Femur (tissue), 1 donor: ENCODE measurements around the gene FYN.

ENCODE experiments used
- DNase-seq: peaks from one replicate; pipeline ENCODE4 v3.0.0-alpha.2; 2017

The FYN gene

DNA sequence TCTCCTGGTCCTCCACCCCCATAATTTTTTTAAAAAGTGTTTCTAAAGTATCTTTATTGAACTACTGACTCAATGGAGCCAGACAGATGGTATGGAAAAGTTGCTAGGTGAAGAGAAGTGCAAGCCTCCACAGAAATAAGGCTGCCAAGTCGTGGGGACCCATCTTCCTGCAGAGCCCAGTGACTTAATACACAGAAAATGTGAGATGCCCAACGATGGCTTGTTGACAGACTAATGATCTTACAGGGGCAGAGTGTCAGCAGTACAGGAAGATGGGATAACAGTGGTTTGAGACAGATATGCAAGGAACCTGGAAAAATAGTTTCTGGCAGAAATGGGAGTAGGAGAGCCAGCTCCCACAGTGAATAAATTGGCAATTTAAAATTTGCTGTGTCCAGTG is 43.3 kb downstream of the FYN start:
- DNase-seq, result no peak

DNA sequence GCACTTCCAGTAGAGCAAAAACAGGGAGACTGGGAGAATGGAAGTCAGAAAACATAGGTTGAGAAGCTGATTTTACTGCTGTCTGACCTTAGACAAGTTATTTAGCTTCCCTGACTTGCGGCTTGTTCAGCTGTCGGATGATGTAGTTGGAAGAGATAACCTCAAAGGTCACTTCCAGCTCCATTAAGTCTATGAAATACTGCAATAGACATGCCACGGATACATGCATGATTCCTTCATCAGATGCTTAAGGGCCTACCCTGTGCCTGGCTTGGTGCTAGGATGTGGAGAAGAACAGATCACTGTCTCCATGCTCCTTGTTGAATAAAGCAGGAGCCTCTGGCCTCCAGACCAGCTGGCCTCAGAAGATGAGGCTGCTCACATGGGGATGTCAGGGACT is 43.7 kb downstream of the FYN start:
- DNase-seq, result no peak

DNA sequence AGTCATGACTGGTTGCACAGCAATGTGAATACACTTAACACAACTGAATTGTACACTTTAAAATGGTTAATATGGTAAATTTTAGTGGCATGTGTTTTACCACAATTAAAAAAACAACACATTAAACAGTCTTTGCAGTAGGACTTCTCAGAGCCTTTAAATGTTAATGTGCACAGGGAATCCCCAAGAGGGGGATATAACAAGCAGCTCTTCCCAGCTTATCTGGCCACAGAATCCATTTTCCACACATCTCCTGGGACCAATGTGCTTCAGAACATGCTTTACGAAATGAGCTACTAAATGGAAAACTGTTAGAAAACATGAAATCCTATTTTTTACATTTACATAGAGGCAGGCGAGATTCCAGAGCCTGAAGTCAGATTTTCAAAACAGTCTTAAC is 44.4 kb downstream of the FYN start:
- DNase-seq, result no peak

DNA sequence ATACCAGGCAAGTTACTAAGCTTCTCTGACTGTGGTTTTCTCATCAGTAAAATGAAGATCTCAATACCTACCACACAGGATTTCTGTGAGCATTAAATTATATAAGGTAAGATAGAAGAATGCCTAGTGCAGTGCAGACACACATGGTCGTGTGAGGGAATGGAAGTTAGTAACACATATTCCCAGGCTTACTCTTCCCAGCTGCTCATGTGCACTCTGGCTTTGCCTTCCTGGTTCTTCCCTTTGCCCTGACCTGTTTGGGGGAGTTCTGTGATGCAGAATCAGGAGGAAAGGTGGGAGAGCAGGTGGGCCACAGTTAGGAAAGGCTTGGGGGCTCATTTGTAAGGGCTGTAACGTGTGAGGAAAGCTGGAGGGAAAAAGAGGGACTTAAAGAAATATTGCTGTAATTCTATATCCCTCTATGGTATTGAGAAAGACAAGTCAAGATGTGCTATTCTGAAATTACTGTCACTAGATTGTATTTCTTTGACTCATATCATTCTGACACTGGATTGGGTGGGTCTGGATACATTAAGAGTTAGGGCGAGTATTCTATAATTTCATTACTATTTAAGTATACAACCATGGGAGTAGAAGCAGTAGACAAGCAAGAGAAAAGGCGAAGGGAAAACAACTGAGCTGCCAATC is 47.7 kb downstream of the FYN start:
- DNase-seq, result no peak

DNA sequence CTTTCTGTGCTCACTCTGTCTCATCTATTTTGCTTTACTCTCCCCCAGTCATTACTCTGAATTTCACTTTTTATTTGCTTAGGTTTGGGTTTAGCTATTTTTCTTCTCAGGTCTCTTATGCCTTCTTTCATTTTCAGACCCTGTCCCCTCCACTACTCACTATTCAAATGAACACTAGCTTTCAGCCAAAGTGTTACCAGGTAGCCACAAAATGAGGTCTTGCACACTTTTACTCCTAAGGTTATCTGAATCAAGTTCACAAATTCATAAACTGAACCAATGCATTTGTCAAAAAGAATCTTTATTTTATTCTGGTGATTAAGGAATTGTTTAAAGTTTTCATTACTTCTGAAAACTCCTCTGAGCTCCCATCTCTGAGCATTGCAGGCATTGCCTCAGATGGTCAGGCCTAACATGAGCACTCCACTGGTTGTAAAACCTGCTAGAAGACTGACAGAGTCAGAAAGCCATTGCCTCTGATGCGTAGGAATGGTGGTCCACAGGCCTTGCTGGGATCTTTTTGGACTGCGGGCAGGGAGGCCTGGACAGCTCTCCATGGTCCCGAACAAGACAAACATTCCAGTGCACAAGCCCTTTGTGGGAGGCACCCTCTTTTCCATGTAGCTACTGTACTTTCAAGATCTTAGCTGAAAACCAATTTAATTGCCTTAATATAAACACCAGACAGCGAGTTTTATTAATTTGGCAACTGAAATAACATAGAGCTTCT is 48.5 kb downstream of the FYN start:
- DNase-seq, result no peak

DNA sequence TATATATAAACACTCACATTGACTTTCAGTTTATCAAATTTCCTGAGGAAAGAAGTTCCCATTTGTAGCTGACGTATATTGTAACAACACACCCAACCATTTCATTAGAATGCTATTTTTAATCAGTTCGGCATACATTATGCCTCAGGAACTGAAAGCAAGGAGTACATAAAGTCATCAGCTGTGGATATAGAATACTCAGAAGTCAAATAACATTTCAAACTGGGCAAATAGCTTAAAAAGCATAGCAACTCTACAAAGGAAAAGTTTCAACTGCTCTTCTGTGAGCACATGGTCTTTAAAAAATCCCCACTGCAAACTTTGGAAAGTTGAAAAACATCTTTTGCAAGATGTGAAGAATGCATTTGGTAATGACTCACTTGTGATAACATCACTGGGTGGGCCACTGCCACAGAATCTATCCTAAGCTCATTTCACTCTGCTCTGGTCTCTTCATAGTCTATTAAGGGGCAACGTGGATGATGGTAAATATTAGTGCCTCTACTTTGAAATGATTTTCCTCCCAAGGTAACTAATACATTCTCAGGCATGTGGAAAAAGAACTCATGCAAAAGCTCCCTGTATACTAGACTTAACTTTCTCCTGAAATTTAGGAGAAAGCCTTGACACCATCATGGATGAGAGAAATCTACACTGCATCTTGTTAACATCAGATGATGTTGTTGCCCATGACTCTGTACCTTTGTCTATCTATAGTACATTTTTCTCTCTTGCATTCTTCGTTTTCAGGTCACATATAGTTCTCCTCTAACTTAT is 49.2 kb downstream of the FYN start:
- no peak for DNase-seq

DNA sequence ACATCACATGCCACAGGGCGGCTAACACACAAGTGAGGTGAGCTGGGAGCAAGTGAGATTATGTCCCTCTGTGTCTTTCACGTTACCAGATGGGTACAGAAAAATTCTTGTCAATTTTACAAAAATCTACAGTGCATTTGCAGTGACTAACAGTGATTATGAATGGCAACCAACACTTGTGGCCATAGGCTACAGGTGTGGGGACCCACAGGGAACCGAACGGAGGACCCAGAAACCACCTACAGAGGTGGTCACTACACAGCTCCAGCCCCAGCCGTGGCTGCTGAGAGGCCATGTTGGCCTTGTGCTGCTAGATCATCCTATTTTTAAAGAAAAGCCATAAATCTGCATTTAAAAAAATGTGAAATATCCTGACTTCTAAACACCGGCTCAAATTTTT is 50.2 kb downstream of the FYN start:
- no peak for DNase-seq

DNA sequence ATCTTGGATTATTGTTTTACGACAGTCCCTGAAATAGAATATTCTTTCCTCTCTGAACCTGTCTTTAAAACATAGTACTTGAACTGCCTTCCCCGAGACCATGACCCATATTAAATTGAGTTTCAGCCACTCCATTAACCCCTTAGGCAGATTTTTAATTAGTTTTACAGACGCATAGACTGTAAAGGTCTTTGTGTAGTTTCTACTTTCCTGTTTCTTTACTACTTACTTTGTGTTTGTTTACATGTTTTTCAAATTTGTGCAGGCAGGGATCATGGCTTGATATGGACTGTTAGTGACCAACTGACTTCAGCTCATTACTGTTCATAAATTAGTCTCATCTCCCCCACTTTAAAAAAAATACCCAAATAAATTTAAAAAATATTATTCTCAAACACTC is 53.8 kb downstream of the FYN start:
- DNase-seq, result no peak

DNA sequence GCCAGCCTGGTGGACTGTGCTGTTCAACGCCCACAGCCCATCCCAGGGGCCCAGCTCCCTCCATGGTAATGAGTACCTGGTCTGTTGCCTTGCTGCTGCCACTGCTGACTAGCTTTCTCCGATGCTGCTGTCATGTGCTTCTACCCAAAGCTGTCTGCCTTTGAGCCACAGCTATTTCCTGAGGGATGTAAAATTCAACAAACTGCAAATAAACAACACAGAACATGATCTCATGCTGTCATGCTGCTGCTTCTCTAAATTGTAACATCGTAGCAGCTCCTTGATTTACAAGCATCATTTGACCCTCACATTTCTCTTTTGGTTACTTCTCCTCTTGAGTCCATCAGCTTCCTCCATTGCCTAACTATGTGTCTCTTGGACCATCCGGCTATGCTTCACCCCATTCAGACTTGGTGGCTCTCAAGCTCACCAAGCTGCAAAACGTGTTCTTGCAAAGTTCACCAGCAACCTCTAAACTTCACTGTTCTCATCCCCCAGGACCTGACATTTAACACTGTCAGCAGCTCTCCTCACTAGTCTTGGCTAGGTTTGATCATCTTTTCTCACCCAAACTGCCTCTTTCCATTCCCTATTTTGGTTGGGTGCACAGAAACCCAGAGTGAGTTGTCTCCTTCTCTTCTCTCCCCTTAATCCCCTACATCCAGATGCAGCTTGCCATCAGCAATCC is 54.6 kb downstream of the FYN start:
- DNase-seq, result no peak

DNA sequence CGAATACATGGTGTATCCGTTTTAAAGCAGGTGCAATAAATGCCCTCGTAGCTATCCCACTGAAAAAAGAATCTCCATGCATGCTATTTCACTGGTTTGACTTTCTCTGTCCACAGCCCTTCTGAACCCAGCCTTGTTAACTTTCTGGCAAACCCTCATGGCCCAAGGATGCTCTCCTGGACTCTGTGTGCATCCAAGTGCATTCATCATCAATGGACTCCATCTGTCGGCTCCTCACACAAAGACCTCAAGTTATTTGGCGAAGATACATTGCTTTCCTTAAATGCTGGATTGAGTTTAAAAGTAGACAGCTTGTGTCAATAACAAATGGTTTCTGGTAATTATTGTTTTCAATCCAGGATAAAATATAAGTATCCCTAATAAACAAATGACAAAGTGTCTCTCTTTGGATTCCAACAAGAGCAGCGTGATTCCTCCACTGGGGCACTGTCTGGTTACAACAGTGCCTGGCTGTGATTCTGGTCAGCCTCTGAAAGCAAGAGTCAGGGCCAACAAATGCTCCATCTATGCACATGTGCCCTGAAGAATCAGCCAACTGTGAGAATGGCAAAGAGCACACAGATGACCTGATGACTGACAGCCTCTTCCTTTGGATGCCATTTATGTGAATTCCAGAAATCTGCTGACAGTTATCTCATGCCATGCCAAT is 55.7 kb downstream of the FYN start:
- DNase-seq, result no peak

DNA sequence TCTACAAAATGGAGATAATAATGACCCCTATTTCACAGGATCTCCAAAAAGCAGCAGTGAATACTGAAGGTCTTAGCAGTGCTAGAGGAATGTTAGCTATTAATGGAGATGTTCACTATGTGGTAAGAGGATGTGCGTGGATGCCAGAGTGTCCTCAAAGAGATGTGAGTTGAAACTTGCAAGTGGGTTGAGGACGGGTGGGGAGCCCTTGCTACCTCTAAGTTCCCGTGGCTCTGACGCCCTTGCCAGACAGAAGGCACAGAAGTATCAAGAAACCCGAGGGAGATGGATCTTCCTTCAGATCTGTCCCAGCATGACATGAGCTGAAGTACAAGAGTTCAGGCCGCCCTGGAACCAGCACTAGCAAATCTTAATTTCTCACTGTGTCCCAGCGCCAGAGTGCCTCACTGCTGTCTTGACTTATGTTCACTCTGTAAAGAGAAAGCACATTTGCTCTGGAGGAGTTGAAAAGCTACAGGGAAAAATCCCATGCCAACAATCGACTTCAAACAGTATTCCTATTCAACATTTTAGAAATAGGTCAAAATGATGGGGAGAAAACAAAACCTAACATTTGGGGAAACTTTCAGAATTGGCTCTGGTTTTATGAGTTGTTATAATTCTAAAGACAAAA is 59.5 kb downstream of the FYN start:
- DNase-seq, result no peak

DNA sequence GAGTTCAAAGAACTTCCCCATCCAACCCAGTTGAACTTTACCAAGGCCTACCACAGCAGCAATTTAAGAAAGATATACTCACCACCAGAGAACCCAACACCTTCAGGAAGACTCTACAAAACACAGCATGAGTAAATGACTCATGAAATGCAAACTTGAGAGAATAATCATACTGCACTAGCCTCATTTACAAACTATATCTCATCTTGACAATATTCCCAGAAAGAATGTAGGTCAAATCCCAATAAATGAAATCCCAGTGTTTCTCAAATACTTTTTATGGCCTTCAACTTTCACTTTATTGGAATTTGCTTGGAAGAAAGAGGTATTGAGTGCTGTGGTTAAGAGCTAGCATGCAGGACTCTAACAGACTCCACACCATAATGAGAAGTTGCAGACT is 60.0 kb downstream of the FYN start:
- DNase-seq, result no peak

DNA sequence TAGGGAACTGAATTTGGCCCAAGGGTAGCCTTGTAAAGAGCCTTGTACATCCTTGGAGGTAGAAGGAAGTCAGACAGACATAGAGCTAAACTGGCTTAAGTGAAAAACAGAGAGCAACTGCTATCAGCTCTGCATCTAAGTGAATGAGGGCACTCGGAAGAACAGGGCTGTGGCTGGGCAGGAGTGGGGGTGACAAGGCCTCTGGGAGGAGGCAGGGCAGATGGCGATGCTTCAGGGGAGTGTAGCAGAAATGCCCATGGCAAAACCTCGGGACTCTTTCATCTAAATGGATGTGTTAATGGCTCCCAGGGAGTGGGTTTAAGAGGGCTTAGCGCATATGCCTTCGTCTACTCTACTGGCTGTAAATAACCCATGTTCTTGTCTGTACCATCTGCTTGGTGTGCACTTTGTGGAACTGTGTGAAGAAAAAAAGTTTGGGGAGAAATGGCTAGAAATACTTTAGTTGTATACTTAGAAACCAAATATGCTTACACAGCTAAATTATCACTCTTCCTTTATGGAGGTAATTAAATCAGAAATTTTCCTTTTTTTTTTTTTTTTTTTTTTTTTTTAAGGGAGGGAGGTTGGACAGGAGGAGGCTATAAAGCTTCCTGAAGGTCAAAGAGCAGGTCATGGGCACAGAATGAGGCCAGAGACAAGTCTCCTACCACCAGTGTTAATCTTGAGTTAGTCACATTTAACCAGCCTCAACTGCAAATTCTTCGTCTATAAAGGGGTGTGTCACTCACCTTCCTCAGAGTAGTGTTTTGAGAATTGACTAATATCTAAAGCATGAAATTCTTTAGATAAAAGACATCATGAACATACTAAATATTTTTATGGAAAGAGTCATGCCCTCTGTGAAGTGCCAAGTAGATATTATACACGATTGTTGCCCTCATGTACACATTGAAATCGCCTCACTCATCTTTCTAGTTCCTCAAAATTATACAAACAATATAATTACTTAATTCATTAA is 60.9 kb downstream of the FYN start:
- DNase-seq, result no peak

DNA sequence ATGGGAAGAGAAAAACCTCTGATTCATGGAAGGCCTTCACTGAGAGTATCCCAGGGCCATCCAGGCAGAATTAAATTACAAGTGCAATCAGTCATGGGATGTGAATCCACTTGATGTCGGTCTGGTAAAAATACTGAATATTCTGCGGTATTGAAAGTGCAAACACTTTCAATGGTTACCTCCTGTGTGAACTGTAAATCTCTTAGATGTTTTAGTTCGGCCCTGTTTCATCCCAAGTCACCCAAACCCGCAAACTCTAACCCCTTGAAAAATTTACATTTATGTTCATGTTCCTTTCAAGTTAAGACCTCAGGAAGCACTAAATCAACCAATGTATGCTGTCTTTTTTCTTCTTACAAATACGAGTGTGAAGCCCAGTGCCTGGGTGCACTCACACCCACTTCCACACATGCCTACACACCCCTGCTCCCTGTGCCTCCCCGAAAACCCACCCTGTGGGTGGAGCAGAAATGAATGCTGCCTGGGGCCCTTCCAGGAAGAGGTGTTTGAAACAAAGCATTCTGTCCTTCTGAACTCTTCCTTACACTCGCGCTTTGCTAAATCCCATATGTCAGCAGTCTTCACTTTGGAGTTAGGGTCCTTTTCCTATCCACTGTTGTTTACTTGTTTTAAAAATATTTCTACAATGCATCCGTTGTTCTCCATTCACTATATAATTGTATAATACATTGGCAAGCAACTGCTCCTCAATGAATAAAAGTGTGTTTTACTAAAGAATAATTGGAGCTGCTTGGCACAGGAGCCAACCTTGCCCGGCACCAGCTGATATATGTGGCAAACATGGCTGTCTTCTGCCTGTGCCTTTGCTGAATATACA is 62.7 kb downstream of the FYN start:
- DNase-seq, result no peak

DNA sequence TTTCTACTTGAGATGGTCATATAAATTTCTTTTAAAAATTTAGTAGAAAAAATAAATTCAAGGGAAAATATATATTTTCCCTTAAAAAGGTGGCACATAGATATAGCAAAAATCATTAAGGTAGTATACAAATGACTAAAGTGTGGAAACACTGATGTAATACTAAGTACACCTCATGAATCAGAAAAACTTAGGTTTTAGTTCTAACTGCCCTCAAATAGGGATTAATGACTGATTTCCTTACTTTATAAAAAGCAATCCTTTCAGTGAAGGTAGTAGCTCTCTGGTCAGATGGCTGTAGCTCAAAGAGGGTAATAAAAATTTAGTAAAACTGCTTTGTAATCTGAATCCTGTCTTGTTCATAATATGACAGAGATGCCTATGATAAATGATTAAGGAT is 63.5 kb downstream of the FYN start:
- DNase-seq, result no peak

DNA sequence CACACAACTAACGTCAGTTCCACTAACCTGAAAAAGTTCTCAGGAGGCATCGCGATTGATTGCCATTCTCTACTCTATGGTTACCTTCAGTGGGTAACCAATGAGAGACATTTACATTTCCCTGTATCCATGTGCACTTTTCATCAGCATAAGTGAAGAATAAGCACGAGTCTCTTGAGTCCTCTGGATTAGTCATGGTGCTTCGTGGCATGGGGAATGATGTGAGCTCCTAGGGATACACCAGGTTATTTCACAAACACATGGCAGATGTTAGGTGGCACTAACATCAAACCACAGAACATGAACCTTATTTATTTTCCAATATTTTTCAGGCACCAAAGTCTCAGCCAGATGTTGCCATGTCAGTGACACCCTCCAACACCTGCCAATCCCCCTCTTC is 64.0 kb downstream of the FYN start:
- DNase-seq, result no peak

DNA sequence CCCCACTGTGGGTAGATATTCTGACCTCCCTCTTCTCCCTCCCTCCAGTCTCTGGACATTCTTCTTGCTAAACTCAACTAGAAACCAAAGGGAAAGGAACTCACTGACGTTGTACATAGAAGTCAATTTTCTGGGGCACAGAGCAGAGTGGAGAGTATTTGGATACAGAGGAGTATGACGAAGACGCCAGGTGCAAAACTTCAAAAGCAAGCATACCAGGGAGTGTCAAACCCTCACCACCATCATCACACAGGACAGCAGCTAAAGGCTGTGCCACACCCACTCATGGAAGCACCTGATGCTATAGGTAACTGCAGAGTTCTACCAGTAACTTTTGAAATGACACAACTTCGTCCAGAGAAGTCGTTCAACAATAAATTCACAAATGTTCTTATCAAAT is 64.8 kb downstream of the FYN start:
- DNase-seq, result no peak

DNA sequence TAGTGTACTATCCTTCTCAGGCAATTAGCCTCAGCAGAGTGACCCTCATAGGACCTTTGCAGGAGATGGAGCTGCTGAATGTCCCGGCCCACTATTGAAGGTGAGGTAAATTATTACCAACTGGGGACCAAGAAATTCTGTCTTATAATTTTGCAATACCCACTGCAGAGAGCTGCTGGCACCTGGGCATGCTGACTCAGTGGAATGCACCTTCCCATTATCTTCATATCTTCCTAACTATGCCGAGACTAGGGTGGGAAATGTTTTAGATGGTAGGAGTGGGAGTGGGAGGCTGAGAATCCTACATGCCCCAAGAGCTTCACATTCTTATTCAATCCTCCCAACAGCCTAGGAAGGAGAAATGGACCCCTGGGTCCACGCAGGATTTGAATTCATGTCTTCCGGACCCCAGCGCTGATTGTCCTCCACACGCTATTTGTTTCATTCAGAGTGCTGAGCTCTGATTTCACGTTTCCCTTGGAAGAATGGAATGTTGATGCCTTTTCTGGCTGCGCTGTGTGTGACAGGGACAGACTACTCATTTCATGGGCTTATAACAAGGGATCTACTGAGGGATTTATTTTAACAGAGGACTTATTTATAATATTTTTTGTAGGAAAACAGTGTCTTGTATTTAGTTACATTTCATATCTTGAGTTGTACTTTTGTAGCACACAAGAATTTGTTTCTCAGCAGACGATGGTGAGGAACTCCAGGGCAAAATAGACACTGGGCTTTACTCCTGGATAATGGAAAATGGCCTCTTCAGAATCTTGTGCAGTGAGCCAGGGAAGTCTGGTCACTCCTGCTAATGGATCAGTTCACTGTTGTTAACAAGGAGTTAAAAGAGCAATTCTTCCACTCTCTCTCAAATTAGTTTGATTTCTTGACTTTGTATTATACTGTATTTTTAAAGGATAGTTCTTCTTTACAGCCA is 66.4 kb downstream of the FYN start:
- no peak for DNase-seq

DNA sequence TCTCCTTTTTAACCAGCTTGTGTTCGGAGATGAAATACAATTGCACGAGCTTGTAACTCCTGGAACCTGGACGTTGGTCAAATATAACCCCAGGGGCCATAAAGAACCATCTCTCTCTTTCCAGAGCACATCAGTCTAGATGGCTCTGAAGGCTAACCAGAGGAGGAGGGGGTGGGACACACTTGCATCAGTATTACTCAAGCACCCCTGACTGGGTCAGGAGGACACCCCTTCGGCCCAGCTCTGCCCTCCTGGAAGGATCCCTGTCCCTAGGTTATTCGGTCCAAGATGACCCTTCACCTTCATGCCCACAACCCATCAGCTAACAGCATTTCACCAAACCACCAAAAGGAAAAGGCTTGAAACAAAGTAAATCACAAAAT is 67.1 kb downstream of the FYN start:
- DNase-seq, result no peak
